Neural cell (in vitro differentiated cells): Measurements from ENCODE around the gene TADA2A.

Experiments
- TF ChIP-seq, protein P1 (sequence below): fragments of 450-650 bp; IDR thresholded peaks from 2 replicates; pipeline ENCODE4 v1.5.1; 2014; ENCODE audit warnings: antibody characterized with exemption, mild to moderate bottlenecking, moderate library complexity; ENCODE audit not compliant: poor library complexity, severe bottlenecking
- TF ChIP-seq, protein P2 (sequence below): IDR thresholded peaks from 2 replicates; pipeline ENCODE4 v1.6.1; 2012; ENCODE audit warnings: borderline replicate concordance

DNA sequence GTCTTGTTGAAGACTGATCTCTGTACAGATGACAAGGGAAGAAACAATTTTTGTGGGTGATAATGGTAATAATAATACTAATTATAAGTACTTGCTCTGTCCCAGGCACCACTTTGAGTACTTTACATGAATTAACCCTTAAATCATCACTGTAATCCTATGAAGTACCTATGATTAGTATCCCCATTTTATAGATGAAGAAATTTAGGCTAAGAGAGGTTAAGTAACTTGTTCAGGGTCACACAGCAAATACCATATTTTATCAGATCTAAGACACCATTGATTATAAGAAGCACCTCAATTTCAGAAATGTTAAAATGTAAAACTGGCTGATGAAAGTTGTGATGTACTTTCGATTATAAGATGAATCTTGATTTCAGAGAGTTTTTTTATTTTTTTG, 18.6 kb downstream of the TADA2A start:
- TF ChIP-seq, protein P1, sequence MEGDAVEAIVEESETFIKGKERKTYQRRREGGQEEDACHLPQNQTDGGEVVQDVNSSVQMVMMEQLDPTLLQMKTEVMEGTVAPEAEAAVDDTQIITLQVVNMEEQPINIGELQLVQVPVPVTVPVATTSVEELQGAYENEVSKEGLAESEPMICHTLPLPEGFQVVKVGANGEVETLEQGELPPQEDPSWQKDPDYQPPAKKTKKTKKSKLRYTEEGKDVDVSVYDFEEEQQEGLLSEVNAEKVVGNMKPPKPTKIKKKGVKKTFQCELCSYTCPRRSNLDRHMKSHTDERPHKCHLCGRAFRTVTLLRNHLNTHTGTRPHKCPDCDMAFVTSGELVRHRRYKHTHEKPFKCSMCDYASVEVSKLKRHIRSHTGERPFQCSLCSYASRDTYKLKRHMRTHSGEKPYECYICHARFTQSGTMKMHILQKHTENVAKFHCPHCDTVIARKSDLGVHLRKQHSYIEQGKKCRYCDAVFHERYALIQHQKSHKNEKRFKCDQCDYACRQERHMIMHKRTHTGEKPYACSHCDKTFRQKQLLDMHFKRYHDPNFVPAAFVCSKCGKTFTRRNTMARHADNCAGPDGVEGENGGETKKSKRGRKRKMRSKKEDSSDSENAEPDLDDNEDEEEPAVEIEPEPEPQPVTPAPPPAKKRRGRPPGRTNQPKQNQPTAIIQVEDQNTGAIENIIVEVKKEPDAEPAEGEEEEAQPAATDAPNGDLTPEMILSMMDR: no peak
- TF ChIP-seq, protein P2, sequence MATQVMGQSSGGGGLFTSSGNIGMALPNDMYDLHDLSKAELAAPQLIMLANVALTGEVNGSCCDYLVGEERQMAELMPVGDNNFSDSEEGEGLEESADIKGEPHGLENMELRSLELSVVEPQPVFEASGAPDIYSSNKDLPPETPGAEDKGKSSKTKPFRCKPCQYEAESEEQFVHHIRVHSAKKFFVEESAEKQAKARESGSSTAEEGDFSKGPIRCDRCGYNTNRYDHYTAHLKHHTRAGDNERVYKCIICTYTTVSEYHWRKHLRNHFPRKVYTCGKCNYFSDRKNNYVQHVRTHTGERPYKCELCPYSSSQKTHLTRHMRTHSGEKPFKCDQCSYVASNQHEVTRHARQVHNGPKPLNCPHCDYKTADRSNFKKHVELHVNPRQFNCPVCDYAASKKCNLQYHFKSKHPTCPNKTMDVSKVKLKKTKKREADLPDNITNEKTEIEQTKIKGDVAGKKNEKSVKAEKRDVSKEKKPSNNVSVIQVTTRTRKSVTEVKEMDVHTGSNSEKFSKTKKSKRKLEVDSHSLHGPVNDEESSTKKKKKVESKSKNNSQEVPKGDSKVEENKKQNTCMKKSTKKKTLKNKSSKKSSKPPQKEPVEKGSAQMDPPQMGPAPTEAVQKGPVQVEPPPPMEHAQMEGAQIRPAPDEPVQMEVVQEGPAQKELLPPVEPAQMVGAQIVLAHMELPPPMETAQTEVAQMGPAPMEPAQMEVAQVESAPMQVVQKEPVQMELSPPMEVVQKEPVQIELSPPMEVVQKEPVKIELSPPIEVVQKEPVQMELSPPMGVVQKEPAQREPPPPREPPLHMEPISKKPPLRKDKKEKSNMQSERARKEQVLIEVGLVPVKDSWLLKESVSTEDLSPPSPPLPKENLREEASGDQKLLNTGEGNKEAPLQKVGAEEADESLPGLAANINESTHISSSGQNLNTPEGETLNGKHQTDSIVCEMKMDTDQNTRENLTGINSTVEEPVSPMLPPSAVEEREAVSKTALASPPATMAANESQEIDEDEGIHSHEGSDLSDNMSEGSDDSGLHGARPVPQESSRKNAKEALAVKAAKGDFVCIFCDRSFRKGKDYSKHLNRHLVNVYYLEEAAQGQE: no peak
